ENCODE data around the gene PTCD2. TPM values are rescaled to one million over a fixed set of nuclear protein-coding genes. Genes with fewer than 3 reads are reported as not detected.

Gene PTCD2
- total RNA-seq, 1 donor from 2014 or later: 13.2 TPM

DNA sequence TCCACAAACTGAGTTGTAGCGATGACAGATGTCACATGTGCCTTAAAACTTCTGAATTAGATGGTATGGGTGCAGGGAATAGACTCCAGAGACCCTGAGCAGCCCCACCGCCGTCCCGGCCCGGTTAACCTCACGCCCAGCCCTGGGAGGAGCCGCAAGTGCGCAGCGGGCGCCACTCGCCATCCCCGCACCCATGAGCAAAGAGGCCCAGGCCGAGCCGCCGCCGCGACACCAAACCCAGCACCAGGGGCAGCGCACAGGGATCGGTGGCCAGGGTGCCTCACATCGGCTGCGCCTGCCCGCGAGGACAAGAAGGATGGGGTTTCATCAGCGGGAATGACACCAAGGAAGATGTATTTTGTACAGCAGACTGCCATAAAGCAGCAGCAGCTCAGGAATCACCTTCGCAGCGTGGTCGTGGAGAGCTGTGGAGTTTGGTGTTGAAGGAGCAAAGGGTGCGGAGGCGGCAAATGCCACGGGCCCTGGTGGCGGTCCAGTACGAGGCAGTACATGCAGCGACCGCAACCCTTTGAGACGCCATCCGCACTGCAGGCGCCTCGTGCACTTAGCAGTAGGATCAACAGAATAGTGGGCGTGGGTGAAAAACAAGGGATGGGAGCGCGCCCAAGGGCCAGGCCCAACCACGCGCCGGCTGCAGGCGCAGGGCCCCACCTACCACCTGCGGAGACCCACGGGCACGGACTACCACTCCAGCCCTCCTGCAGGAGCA, 97.3 kb downstream of the PTCD2 start:
- DNase-seq: no peak

Small RNAs within 50 kb of the gene (small RNA-seq; reads per million reads assigned to genes)
- gene RN7SL153P (ENCODE audit: low replicate concordance): not detected

Other genes starting within 250 kb of the PTCD2 start
- 116 TPM for gene MAP1B, start 212.9 kb upstream of the PTCD2 start, total RNA-seq
- 59.3 TPM for gene MRPS27, start 133 bp upstream of the PTCD2 start, total RNA-seq
- gene ZNF366, start 187.0 kb downstream of the PTCD2 start, total RNA-seq: 3.9 TPM

Measured in tongue (tissue), 3 donors.